Measurements from ENCODE around the gene RALGPS1.

The RALGPS1 gene, protein sequence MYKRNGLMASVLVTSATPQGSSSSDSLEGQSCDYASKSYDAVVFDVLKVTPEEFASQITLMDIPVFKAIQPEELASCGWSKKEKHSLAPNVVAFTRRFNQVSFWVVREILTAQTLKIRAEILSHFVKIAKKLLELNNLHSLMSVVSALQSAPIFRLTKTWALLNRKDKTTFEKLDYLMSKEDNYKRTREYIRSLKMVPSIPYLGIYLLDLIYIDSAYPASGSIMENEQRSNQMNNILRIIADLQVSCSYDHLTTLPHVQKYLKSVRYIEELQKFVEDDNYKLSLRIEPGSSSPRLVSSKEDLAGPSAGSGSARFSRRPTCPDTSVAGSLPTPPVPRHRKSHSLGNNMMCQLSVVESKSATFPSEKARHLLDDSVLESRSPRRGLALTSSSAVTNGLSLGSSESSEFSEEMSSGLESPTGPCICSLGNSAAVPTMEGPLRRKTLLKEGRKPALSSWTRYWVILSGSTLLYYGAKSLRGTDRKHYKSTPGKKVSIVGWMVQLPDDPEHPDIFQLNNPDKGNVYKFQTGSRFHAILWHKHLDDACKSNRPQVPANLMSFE

DNA sequence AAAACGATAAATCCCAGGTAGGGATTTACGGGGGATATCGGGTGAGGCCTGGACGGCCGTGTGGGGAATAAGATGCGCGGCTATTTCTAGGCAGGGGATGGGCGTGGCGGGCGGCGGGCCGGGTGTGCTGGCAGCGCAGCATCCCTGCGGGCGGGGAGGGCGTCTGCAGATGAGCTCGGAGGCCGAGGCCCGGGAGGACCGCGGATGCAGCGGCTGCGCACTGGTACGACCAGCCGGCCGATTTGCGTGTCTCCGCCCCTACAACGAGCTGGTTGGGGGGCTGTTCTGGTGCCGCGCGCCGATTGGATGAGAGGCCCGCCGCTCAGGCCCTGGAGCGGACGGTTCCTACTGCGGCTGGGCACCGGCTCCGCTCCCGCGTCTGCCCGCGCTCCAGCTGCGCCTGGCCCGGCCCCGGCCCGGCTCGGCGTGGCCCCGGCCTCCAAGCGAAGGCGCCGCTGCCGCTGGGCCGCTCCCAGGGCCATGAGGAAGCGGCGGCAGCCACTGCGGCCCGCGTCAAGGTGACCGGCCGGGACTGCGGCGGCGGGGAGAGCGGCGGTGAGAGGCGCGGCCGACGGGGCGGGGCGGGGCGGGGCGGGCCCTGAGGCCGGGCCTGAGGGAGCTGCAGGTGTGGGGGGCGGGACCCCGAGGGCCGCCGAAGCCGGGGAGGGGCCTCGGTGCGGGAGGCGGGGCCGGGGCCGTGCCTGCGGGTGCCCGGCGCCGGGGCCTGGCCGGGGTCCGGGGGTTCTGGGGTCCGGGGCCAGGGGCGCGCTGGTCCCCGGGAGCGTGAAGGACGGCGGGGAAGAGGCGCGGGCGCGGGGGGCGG, at the start of gene RALGPS1:
Gene RALGPS1, plus strand, starts transcription at position 325 of the 823 bp plus-strand sequence. CDS start 47,508 bp downstream, outside the sequence.
- peak; percentile 42 for DNase-seq (ENCODE audit: low read depth)

DNA sequence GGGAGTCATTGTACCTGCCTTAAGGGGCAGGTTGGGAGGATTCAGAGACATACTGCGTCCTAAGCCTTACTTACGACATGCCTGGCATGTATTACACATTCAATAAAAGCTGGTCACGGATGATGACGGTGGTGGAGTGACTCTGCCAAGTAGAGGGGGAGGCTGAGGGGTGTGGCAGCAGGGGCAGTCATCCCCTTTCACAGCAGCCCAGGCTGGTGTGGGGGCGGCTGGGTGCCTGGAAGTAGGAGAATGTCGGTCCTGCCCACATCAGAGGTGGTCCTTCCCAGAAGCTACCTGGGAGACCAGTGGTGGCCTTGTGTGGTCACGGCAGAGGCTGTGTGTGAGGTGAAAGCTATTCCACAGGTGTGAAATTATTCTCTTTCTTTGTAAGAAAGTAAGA, 45.2 kb upstream of the RALGPS1 start:
- no peak for DNase-seq (ENCODE audit: low read depth)

DNA sequence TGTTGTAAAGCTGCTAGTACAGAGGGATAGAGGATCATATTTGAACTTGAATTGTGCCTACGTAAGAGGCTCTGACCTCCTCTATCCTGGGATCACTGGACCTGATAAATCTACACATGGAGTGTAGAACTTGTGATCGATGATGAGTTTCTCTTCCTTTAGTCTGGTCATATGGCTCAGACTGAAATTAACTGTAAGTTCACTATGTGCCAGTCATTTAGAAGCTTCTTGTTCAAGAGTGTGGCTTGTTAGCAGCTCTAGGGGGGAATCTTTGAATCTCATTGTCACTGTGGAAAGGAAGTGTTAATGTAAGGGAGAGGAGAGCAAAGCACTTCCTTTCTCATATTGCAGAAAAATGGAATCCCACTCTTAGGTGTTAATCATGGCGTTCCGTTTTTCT, 42.1 kb upstream of the RALGPS1 start:
- no peak for DNase-seq (ENCODE audit: low read depth)

DNA sequence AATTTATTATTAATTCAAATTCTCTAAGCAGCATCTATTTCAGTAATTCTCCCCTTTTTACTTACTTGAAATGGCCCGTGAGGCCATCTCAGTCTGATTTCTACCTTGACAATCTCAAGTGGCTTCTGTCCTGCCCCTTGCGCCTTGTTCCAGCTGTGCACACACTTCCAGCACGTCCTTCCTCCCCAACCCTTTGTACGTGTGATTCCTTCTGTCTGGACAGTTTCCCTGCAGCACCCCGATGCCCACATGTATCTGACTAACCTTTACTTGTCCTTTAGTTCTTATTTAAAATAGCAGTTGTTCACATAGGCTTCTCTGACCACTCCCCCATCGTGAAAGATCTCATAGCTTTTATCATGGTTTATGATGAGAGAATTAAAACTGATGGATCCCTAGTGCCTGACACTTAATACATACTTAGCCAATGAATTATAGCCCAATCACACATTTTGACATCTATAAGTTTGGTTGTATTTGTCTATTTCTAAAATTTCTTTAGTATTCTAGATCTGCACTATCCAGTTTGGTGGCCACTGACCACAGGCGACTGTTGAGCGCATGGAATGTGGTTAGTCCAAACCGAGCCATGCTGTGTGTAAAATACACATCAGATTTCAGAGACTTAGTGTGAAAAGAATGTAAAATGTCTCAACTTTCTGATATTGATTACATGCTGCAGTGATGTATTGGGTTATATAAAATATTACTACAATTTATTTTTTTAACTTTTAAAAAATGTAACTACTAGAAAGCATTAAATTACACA, 39.9 kb upstream of the RALGPS1 start:
- no peak for DNase-seq (ENCODE audit: low read depth)

DNA sequence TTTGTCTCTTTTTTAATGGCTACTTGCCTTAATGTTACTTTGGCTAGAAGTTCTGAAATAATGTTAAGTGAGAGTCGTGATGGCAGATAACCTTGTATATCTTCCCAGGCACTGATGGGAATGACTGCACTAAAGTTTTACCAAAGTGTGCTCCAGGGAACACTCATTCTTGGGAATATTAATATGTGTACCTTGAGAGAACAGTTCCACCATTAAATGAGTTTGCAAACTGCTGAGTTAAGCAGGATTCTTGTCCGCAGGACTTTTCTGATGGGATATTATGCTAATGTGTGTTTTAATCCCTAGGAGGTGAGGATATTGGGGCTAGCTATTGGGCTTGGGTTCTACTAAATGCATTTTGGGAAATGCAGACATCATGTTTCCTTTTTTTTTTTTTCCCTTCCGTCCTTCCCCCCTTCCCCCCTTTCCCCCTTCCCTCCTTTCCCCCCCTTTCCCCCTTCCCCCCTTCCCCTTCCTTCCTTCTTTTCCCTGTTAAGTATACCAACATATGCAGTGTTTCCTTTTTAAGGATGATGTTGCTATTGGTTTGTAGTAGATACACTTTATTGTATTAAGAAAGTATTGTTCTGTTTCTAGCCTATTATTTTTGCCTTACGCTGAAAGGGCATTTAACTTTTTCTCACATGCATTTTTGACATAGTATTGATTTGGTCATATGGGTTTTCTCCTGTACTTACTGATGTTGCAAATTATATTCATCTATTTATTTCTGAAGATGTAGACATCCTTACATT, 38.6 kb upstream of the RALGPS1 start:
- DNase-seq (ENCODE audit: low read depth) = no peak

DNA sequence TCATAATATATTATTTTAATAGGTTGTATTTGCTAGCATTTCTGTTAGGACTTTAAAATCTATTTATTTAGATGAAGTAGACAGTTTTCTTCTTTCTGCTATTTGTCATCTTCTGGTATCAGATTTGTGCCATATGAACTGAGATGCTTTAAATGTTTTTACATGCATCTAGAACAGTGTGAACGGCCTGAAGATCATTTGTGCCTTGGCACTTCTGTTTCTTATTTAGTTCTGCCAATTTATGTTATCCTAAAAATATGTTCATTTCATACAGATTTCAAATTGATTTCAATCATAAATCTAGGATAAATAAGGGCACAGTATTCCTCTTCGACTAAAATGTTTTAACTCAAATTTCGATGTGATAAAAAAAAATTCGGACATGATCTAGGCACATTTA, 38.1 kb upstream of the RALGPS1 start:
- no peak for DNase-seq (ENCODE audit: low read depth)

DNA sequence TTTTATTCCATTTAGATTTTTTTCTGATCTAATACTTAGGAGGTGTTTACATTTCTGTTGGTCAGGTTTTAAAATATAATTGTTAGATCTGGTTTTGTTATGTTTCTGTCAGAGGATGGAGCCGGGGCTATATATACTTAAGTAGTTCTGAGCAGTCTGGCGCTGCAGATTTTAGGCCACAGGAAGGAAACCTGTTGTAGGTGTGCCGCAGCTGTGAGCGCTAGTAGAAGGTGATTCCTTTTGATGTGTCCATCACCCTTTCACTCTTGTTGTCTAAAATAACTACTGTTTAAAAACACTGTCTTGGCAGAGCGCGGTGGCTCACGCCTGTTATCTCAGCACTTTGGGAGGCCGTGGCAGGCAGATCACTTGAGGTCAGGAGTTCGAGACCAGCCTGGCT, 37.2 kb upstream of the RALGPS1 start:
- no peak for DNase-seq (ENCODE audit: low read depth)

DNA sequence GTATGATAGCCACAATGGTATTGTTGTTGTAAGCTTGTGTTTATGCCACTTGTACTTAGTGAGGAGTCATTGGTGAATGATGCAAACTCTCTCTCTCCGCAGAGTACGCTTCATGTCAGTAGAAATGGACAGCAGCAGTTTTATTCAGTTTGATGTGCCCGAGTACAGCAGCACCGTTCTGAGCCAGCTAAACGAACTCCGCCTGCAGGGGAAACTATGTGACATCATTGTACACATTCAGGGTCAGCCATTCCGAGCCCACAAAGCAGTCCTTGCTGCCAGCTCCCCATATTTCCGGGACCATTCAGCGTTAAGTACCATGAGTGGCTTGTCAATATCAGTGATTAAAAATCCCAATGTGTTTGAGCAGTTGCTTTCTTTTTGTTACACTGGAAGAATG, 35.3 kb upstream of the RALGPS1 start:
- DNase-seq (ENCODE audit: low read depth) = no peak

DNA sequence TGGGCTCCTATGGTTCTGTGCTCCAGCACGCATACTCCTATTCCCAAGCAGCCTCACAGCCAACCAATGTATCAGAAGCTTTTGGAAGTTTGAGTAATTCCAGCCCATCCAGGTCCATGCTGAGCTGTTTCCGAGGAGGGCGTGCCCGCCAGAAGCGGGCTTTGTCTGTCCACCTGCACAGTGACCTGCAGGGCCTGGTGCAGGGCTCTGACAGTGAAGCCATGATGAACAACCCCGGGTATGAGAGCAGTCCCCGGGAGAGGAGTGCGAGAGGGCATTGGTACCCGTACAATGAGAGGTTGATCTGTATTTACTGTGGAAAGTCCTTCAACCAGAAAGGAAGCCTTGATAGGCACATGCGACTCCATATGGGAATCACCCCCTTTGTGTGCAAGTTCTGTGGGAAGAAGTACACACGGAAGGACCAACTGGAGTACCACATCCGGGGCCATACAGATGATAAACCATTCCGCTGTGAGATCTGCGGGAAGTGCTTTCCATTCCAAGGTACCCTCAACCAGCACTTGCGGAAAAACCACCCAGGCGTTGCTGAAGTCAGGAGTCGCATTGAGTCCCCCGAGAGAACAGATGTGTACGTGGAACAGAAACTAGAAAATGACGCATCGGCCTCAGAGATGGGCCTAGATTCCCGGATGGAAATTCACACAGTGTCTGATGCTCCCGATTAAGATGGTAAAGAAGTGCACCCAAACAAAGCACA, 34.2 kb upstream of the RALGPS1 start:
- no peak for DNase-seq (ENCODE audit: low read depth)

DNA sequence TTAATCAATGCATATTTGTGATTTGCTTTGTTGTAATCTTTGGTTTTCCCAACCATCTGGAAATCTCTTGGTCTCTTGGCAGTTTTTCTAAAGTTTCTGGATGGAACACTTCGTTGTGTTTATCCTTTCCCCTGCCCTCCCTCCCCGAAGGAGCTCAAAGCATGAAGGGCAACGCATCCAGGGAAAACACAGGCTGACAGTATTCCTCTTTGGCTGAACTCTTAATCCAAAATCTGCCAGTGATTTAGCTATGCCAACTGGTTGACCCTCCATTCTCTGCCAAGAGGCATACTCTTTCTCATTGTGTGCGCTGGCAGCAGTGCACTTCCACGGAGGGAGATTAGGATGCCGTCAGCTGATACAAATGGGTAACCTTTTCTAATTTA, 33.6 kb upstream of the RALGPS1 start:
- DNase-seq (ENCODE audit: low read depth) = no peak

DNA sequence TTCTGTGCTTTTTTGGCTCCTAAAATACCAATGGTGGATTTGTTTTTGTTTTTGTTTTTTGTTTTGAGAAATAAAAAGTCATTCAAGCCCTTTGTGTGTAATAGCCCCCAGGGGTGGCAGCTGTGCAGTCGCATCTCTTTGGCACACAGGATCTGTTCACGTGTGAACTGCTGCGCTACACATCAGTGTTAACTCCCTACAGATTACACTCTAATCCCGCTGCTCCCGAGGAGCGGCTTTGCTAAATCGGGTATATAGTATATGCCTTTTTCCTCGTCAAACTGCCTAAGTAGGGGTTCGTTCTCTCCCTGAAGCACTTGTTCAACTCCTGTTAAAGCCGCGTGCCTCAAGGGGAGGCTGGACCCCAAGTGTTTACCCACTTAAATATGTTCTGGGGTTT, 31.8 kb upstream of the RALGPS1 start:
- DNase-seq (ENCODE audit: low read depth) = no peak

DNA sequence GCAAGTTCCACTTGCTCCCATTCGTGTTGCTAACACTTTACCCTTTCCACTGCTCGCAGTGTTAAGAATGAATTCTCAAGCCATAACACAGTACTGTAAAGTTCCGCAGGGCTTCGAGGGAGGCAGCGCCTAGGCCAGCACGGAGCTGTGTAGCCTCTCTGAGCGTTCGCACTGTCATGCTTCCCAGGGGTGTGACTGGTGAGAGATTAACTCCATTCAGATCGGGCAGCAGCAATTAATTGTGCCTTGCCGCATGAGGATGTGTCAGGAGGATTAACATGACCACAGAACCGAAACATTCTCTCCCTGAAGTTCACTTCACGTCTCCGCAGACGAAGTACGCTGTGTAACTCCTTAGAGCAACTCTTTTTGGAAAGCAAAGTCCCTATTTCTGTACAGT, 30.9 kb upstream of the RALGPS1 start:
- no peak for DNase-seq (ENCODE audit: low read depth)

DNA sequence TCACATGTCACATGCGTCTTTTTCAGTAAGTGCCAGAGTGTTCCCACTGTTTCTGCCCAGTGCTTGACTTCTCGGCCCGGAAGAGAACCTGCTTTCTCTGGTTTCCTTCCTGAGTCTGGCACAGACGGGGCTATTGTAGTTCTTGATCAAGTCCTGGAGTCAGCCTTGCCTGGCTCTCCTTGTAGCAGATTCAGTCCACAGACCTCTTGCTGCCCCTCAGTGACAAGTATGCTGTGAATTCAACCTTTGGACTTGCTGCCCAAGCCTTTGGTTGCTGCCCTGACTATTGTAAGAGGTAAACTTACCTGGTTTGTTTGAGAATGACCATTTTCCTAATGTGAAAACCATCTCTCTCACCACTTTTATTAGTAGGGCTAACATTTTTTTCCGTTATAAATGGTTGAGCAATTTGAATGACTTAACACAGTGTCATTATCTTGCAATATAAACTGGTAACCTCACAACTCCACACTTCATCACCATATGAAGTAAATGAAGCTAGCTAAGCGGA, 29.4 kb upstream of the RALGPS1 start:
- DNase-seq (ENCODE audit: low read depth) = no peak

DNA sequence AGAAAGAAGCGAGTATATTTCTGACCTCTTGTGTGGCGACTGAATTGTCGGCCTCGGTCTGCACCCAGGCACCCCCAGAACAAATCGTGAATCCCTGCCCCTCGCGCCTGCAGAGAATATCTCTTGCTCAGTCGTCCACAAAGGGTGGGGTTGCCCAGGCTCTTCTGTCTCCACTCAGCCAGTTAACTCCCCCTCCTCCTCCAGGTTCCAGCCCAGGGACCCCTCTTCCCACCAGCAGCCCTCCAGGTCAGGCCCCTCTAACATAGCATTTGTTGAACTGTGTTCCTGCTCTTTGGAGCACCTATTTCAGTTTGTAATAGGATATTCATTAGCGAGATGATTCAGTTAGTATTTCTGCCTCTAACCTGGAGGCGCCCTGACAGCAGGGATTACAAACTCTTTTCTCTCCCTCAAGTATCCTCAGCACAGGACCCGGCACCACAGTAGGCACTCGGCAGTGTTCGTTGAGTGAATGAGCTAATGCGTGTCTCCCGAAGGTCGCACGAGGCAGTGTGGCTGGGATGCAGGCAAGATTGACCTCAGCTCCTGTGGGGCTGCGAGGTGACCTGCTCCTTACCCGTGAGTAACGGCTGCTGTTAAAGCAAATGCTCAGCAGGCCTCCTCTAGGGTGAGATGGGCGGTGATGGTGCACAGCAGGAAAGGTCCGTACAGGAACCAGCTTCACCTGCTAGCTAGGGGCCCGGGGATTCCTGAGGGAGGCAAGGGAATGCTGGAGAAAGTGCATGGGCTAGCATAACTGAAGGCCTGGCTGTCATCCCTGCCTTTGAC, 28.4 kb upstream of the RALGPS1 start:
- no peak for DNase-seq (ENCODE audit: low read depth)

DNA sequence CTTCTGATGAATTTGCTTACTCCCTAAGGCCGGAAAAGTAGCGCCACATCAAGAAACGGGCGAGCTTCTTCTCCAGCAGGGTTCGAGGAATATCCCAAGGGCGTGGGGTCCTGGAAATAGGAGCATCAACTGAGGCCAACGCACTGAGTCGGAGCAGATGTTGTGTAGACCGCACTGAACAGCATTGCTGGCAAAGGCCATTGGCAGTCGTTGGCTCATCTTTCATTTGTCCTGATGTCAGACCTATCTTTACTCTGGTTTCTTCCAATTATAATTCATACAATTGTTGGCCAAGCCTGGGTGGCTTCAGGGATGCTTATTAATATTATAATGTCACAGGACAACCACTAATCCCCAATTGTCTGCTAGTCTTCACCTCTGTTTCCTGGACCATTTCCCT, 27.7 kb upstream of the RALGPS1 start:
- no peak for DNase-seq (ENCODE audit: low read depth)

DNA sequence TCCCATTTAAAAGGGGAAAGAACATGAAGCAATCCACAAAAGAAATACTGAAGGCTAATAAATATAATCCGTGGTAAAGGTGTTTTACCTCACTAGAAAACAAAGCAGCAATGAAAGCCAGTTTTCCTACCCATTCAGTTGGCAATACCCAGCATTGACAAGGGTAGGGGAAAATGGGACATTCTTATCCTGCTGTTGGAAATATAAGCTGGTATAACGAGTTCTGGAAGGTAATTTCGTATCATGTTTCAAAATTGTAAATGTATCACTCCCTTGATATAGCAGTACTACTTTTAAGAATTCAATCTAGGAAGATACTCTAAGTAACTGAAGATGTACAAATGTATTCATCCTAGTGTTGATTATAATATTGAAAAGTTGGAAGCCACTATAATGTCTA, 22.9 kb upstream of the RALGPS1 start:
- no peak for DNase-seq (ENCODE audit: low read depth)

DNA sequence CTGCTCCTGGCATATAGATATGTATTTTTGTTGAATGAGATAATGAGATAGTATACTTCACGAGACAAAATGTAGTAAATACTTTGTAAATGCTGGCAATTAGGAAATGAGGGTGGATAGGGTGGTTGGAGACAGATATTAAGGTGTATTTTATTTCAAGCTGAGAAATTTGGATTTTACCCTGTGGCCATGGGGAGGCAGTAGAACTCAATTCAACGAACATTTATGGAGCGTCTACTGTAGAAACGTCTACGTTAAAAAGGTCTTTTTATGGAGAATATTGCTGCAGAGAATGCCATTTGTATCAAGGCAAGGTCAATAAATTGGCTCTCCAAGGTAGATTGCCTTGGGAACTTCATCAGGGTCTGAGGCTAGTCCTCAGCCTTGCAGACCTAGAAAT, 21.5 kb upstream of the RALGPS1 start:
- no peak for DNase-seq (ENCODE audit: low read depth)

DNA sequence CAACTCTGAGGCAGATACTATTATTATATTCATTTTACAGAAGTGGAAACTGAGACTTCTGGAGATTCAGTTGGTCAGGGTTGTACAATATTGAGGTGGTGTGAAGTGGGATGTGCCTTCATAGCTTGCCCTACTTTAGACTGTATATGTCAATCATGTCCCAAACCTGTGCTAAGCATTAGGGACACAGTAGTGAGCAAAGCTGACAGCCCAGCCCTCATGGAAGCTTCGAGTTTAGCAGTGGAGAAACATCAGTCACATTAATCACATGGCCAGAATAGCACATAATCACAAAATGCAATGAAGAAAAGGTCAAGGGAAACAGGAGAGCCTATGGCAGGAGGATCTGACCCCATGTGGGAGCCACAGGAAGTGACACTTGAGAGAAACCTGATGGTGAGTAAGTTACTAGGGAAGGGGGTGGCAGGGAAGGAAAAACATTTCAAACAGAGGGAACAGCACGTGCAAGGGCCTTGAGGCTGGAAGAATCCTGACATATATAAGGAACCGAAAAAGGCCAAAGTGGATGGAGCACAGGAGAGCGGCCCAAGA, 20.5 kb upstream of the RALGPS1 start:
- DNase-seq (ENCODE audit: low read depth) = no peak

DNA sequence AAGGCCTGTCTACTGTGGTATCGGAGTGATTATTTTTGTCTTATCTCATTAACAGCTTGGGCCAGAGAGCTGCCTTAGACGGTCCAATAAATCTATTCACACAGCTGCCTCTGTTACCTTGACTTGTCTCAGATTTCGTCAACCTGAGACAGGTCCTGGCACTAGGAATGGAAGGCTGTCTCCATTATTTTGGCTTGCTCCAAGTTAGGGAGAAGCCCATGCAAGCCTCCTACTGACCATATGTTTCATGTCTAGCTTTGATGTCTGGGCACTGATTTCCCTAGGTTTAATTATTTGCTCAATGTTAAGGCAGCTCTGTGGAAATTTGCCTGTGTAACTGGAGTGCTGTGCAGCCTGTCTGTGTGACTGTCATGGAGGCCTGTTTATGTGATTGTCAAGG, 12.4 kb upstream of the RALGPS1 start:
- DNase-seq (ENCODE audit: low read depth) = no peak

DNA sequence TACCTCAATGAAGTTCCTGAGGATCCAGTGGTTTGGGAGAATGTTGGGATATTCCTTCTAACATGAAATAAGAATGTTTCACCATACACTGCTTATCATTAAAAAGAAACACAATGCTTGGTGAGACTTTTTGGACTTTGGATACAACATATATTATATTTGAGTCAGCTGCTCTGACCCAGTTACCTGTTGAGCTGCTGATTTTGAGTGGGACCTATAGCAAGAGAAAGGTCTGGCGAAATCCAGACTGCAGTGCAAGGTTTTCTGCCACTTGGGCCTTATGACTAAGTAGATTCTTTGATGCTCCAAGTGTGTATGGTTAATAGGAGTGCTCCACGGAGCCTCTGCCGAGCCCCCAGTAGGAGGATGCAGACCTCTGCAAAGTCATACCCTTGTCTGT, 10.0 kb upstream of the RALGPS1 start:
- DNase-seq (ENCODE audit: low read depth) = no peak

Data from HS-27A (cell line).